ENCODE data around the gene DLX6. TPM values are rescaled to one million over a fixed set of nuclear protein-coding genes. Genes with fewer than 3 reads are reported as not detected.

Gene DLX6
- total RNA-seq, 4 donors from 2014 or later: not detected

GRCh38 chr7:97013845-97014134, 8.4 kb downstream of the DLX6 start:
- in situ Hi-C loops (cut with MboI; ENCODE audit: low sequenced_read_pairs in 4 of 4): no loop called here
- no peak overlapping the region for H3K27ac ChIP-seq
- no peak for TF ChIP-seq POLR2A (IDR thresholded peaks at IDR 0.05)
- TF ChIP-seq CTCF (IDR thresholded peaks at IDR 0.05 in 4 of 5, conservative IDR thresholded peaks at IDR 0.05 in 1 of 5): no peak

GRCh38 chr7:97014145-97014750, 8.9 kb downstream of the DLX6 start:
- Histone ChIP-seq H3K4me1 (peaks cover 8 to 18% of the 10 kb centered on the region in 2 donors), H3K9me3 (no peaks in the 10 kb centered on the region), H3K4me3 (no peak overlapping the region), H3K27me3 (peaks cover 93 to 100% (median 100%) of the 10 kb centered on the region in 3 donors), H3K36me3 (no peaks in the 10 kb centered on the region), H3K27ac (no peak overlapping the region)
- intact Hi-C loops (cut with DNase I; ENCODE audit: low total_unique reads): no loop called here
- no peak for DNase-seq
- ATAC-seq: no peak
- in situ Hi-C loops (cut with MboI; ENCODE audit: low sequenced_read_pairs in 4 of 4): no loop called here
- TF ChIP-seq POLR2A (IDR thresholded peaks at IDR 0.05): no peak

More at GRCh38 chr7:97013845-97014134, 8.4 kb downstream of the DLX6 start:
- ATAC-seq (no peak), DNase-seq (no peak)
- Histone ChIP-seq H3K4me3 (no peak overlapping the region), H3K9me3 (no peaks in the 10 kb centered on the region), H3K27me3 (peaks cover 93 to 100% (median 100%) of the 10 kb centered on the region in 3 donors), H3K4me1 (peaks cover 8 to 18% of the 10 kb centered on the region in 2 donors), H3K36me3 (no peaks in the 10 kb centered on the region)
- intact Hi-C loops (cut with DNase I; ENCODE audit: low total_unique reads): no loop called here

DNA sequence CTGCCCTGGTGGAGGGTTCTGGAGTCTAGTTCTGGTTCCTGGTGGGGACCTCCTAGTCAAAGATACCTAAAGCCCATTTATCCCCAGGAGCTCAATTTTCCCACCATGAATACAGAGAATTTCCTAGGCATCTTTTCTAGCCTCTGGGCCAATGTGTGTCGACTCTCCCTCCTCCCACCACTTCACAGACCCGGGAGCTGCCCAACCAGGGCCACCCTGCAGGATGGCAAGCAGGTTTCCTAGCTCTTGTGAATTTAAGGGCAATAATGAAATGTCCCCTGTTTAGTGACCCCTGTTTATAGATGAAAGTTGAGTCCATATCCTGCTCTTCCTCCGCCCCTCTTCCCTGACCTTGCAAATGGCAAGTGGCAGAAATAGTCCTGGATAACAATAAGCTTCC, 9.9 kb downstream of the DLX6 start:
- no peak for ATAC-seq
- Histone ChIP-seq H3K36me3 (no peaks in the 10 kb centered on the region), H3K4me1 (peaks cover 8 to 18% of the 10 kb centered on the region in 2 donors), H3K27me3 (peaks cover 93 to 100% (median 100%) of the 10 kb centered on the region in 3 donors), H3K27ac (no peak overlapping the region), H3K9me3 (no peaks in the 10 kb centered on the region), H3K4me3 (no peak overlapping the region)
- in situ Hi-C loops (cut with MboI; ENCODE audit: low sequenced_read_pairs in 4 of 4): no loop called here
- TF ChIP-seq CTCF (IDR thresholded peaks at IDR 0.05 in 4 of 5, conservative IDR thresholded peaks at IDR 0.05 in 1 of 5): no peak
- TF ChIP-seq POLR2A (IDR thresholded peaks at IDR 0.05): no peak
- DNase-seq: no peak
- intact Hi-C loops (cut with DNase I; ENCODE audit: low total_unique reads): no loop called here

DNA sequence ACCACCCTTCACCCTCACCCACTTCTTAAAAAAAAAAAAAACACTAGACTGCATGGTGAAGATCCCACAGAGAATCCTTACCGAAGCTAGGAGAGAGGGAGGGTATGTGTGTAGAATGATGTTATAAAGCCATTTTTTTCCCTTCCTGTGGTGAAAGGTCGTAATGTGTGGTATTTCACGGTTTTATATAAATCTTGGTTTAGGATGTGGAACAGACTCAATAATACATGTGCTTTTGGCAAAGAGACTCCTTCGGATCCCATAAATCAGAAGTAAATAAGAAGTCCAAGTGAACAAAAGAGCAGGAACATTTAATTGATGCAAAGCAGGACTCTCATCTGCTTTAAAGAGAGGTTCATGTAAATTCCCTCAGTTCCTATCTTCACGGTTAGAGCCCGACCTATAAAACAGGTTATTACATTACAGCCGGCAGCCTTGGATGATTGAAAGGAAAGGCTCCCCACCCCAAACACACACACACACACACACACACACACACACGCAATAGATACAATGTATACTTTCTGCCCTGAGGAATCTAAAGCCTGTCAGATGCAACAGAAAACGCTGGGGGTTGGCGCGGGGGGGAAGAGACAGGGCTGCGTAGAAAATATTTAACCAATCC, 10.5 kb downstream of the DLX6 start:
- H3K4me3 ChIP-seq: no peak overlapping the region
- peaks cover 96 to 100% (median 100%) of the 10 kb centered on the region in 3 donors for H3K27me3 ChIP-seq
- no peaks in the 10 kb centered on the region for H3K36me3 ChIP-seq
- H3K27ac ChIP-seq: no peak overlapping the region
- no peak for DNase-seq
- H3K9me3 ChIP-seq: no peaks in the 10 kb centered on the region
- intact Hi-C loops (cut with DNase I; ENCODE audit: low total_unique reads): no loop called here
- TF ChIP-seq CTCF (IDR thresholded peaks at IDR 0.05 in 4 of 5, conservative IDR thresholded peaks at IDR 0.05 in 1 of 5): no peak
- ATAC-seq: no peak
- in situ Hi-C loops (cut with MboI; ENCODE audit: low sequenced_read_pairs in 4 of 4): no loop called here
- H3K4me1 ChIP-seq: peaks cover 8 to 21% of the 10 kb centered on the region in 2 donors

- no peak for ATAC-seq
- H3K4me3 ChIP-seq: peak overlapping the region in 2 of 4 donors; percentile 11 to 31
Measured at GRCh38 chr7:97016381-97017191, 11.2 kb downstream of the DLX6 start.

More at GRCh38 chr7:97016381-97017191, 11.2 kb downstream of the DLX6 start:
- peaks cover 96 to 100% (median 100%) of the 10 kb centered on the region in 3 donors for H3K27me3 ChIP-seq
- TF ChIP-seq CTCF (IDR thresholded peaks at IDR 0.05 in 4 of 5, conservative IDR thresholded peaks at IDR 0.05 in 1 of 5) (no peak), POLR2A (IDR thresholded peaks at IDR 0.05) (no peak)
- intact Hi-C loops (cut with DNase I; ENCODE audit: low total_unique reads): no loop called here
- in situ Hi-C loops (cut with MboI; ENCODE audit: low sequenced_read_pairs in 4 of 4): no loop called here
- no peak overlapping the region for H3K27ac ChIP-seq
- H3K36me3 ChIP-seq: no peaks in the 10 kb centered on the region
- H3K9me3 ChIP-seq: no peaks in the 10 kb centered on the region
- H3K4me1 ChIP-seq: peaks cover 8 to 28% of the 10 kb centered on the region in 2 donors
- DNase-seq: no peak
